Umbilical cord (tissue), 2 donors: ENCODE results near the gene OBI1. TPM values are rescaled to one million over a fixed set of nuclear protein-coding genes. Genes with fewer than 3 reads are reported as not detected.
A peak's percentile ranks its signal among the peaks of the same experiment; 100 is the strongest.

Experiments used
- DNase-seq: peaks from one replicate; pipeline ENCODE4 v3.0.0-alpha.2; 2015; ENCODE audit warnings: low spot score
- total RNA-seq: library from RNA; depleted of rRNA; stranded (reverse); fragments of >200 nt; gene quantifications from one replicate; pipeline ENCODE4 v1.2.3, GENCODE V29; 2014; ENCODE audit warnings: low replicate concordance; ENCODE audit not compliant: insufficient read depth

OBI1 gene, protein sequence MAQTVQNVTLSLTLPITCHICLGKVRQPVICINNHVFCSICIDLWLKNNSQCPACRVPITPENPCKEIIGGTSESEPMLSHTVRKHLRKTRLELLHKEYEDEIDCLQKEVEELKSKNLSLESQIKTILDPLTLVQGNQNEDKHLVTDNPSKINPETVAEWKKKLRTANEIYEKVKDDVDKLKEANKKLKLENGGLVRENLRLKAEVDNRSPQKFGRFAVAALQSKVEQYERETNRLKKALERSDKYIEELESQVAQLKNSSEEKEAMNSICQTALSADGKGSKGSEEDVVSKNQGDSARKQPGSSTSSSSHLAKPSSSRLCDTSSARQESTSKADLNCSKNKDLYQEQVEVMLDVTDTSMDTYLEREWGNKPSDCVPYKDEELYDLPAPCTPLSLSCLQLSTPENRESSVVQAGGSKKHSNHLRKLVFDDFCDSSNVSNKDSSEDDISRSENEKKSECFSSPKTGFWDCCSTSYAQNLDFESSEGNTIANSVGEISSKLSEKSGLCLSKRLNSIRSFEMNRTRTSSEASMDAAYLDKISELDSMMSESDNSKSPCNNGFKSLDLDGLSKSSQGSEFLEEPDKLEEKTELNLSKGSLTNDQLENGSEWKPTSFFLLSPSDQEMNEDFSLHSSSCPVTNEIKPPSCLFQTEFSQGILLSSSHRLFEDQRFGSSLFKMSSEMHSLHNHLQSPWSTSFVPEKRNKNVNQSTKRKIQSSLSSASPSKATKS
- 18.1 TPM for total RNA-seq

- DNase-seq = peak; percentile 92
Measured at GRCh38 chr13:78658630-78659449, at the start of gene OBI1. TSS of gene OBI1 (minus strand) at chr13:78659155. CDS start at chr13:78659120, 35 bp downstream.

DNA sequence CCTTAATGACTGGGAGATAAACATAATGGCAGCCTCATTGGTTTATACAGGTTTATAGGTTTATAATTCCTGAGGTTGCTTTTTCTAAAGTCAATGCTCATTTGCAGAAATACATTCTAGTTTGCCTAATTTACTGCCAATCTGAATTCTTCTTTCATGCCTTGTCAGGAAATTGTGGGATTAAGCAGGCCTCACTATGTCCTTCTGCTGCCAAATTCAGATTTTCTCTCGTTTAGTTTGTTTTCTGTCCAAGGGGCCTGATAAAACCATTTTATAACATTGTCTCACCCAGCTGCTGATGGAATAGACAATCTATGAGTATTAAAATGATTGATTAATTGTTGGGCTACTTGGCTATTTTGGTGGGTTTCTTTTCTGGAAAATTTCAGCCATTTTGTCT is 42.4 kb upstream of the OBI1 start:
- no peak for DNase-seq

- peak; percentile 32 for DNase-seq
Measured at GRCh38 chr13:78700121-78700910, 41.4 kb upstream of the OBI1 start.

DNA sequence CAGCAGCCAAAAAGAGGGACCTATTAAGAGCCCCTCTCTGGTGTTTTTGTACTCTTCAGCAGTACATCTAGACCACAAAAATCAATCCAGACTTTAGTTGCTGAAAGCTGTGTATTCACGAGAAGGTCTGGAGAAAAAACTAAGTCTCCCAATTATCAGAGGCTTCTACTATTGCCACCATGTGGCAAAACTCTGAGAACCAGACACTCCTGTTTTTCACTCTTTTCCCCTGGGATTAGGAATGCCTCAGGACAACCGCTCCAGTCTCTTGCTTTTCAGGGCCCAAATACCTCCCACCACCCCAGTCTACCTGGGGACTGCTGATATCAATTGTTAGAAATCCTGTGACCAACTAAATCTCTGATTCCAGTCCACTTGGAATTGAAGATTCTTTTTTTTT is 30.1 kb upstream of the OBI1 start:
- DNase-seq = no peak

DNA sequence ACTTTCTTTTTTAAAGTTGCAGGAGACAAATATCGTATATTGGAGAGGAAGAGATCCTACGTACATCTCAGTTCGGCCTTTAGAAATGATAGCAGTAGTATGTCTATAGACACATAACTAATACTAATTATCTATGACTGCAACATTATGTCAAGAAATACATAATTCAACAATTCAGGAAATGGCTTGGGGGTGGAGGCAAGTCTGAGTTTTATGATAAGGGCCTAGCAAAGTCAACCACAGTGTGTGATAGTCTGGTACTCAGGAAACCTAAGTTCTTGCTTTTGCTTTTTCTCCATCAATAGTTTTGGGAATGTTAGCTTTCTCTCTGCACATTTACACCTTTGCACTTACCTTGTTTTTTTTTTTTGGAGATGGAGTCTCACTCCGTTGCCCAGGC is 27.5 kb upstream of the OBI1 start:
- DNase-seq = no peak

- no peak for DNase-seq
Measured at GRCh38 chr13:78680576-78681350, 21.8 kb upstream of the OBI1 start.

- DNase-seq = no peak
Measured at GRCh38 chr13:78680115-78680561, 21.2 kb upstream of the OBI1 start.

DNA sequence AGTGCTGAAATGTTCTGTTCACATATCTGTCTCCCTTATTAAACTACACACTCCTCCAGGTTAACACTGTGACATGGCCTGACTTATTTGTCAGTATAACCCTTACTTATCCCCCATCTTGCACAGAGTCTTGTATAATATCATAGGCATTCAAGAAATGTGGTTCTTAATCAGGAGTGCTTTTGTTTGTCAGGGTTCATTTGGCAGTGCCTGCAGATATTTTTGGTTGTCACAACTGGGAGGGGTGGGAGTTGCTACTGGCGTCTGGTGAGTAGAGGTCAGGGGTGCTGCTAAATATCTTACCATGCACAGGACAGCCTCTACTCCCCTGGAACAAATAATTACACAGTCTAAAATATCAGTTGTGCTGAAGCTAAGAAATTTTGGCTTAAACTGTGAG is 20.4 kb upstream of the OBI1 start:
- no peak for DNase-seq

DNA sequence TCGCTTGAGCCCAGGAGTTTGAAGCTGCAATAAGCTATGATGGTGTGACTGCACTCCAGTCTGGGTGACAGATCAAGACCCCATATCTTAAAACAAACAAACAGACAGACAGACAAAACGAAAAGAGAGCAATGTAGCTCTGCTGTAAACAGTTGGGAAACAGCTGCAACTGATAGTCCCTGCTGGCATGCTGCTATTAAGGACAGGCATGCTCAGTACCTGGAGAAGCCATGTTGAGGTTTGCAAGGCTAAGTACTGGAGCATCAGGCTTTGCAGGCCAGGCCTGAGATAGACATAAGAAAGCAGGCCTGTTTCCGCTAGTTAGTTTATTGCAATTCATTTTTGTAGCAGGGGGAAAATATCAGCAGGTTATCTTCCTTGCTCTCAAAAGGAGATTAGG is 16.2 kb upstream of the OBI1 start:
- no peak for DNase-seq

GRCh38 chr13:78674638-78675037 is 15.7 kb upstream of the OBI1 start:
- no peak for DNase-seq

- no peak for DNase-seq
Measured at GRCh38 chr13:78662467-78662866, 3.5 kb upstream of the OBI1 start.

GRCh38 chr13:78660495-78660857 is 1.5 kb upstream of the OBI1 start:
- no peak for DNase-seq

- DNase-seq = no peak
Measured at GRCh38 chr13:78659732-78660494, 958 bp upstream of the OBI1 start.

GRCh38 chr13:78659450-78659730 is 435 bp upstream of the OBI1 start:
- no peak for DNase-seq

DNA sequence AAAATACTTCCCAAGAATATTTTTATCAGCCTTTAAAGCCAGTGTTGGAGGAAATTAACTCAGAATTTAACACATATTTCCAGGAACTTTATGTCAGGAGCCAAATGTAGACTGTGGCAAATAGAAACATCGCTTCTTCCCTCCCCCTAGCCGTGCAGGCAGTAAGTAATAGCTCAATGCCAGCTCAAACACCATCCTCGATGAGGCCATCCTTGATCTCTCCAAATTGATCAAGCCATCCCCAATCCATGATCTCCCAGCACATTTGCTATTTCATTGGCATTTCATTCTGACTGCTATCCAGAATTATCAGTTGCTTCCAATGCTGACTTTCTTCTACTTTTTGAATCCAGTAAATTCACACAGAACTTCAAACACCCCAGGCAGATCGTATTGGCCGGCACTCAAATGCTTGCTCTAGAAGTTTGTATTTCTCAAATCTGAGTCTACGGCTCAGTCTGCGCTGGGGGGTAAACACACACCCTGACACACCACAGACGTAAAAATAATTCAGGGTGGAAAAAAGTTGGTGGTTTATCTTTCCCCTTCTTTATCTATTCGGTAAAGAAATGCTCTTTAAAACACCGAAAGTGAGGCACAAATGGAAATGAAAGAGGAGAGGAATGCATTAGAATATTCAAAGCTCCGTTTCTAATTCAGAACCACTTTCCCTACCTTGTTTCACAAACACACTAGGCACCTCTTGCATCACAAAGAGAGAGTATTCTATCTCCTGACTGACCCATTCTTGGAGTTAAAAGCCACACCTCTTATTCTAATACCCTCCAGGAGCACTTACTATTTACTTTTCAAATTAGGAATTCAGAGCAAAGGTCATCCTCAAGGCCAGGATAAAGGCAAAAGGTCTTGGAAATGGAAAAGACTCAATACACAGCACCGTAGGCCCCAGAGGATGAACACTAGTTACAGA is 991 bp downstream of the OBI1 start:
- DNase-seq = no peak

DNA sequence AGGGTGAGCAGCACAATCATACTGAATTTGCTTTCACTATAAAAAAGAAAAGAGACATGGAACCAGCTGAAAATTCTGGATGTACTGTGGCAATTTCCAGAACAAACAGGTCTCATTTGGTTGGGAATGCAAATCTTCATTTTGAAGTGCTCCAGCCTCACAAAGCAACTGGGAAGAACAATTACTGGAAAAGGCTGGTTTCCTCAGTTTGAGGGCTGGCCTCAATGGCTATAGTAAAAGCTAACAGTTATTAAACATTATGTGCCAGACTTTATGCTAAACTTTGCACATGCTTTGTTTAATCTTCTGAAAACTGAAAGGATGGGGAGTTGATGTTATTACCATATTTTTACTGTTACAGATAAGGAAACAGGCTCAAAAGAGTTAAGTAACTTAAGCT is 3.0 kb downstream of the OBI1 start:
- DNase-seq = peak; percentile 13

- DNase-seq = no peak
Measured at GRCh38 chr13:78655007-78655406, 3.9 kb downstream of the OBI1 start.

DNA sequence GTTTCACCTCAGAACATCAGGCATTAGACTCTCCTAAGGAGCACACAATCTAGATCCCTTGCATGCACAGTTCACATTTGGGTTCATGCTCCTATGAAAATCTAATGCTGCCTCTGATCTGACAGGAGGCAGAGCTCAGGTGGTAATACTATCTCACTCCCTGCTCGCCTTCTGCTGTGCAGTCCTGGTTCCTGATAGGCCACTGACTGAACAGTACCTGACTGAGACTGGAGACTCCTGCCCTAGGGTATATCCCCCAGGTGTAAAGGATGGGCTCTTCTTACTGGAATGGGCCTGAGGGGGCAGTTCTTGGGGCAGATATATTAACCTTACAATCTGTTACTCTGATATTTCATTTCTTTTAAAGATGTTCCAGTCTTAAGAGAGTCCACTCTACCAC is 6.3 kb downstream of the OBI1 start:
- no peak for DNase-seq

GRCh38 chr13:78650717-78651083 is 8.3 kb downstream of the OBI1 start:
- DNase-seq = no peak
